Mesodermal cell (in vitro differentiated cells): Measurements from ENCODE around the gene USP15.
"Not testable (repeated sequence)": the region's sequence is repeated elsewhere in the genome, so short reads cannot be mapped to it uniquely, and the experiment has no call there.

Experiments used
- H3K27ac ChIP-seq: 2 replicates; pipeline ENCODE4 v1.7.0; 2013; ENCODE audit warnings: mild to moderate bottlenecking, low read depth, low read length, moderate library complexity; ENCODE audit not compliant: severe bottlenecking
- H3K36me3 ChIP-seq: 2 replicates; pipeline ENCODE4 v1.7.1; 2013; ENCODE audit warnings: mild to moderate bottlenecking, low read length, moderate library complexity; ENCODE audit not compliant: control insufficient read depth, insufficient read depth
- H3K4me1 ChIP-seq: one replicate; pipeline ENCODE4 v1.7.1; 2013; ENCODE audit warnings: mild to moderate bottlenecking, low read length; ENCODE audit not compliant: insufficient read depth, control insufficient read depth, poor library complexity, severe bottlenecking
- H3K4me3 ChIP-seq: 2 replicates; pipeline ENCODE4 v1.7.0; 2013; ENCODE audit warnings: low read length, control low read depth, mild to moderate bottlenecking; ENCODE audit not compliant: insufficient read depth, poor library complexity, severe bottlenecking; ENCODE audit errors: extremely low read depth
- H3K9me3 ChIP-seq: 2 replicates; pipeline ENCODE4 v1.7.1; 2013; ENCODE audit warnings: mild to moderate bottlenecking, low read length, moderate library complexity; ENCODE audit not compliant: control insufficient read depth
- WGBS, 2 experiments: methylation state at CpG; one replicate each; pipeline ENCODE4 v1.1.5; 2013; ENCODE audit warnings: missing lambda C conversion rate in 2 of 2; ENCODE audit not compliant: insufficient coverage in 2 of 2; 5-methylcytosine and 5-hydroxymethylcytosine counted together

USP15 gene

GRCh38 chr12:62345667-62346066 lies 85.5 kb downstream of the USP15 start:
- no peak overlapping the region for H3K4me3 ChIP-seq
- H3K9me3 ChIP-seq, result no peaks in the 10 kb centered on the region
- 98% methylated on average over 4 of the region's 6 CpGs; no CpG with 5 or more reads in 1 of the 2 experiments for WGBS, 2 experiments
- H3K36me3 ChIP-seq, result peaks cover 37% of the 10 kb centered on the region
- no peaks in the 10 kb centered on the region for H3K4me1 ChIP-seq
- no peak overlapping the region for H3K27ac ChIP-seq

- Histone ChIP-seq H3K36me3 (peaks cover 37% of the 10 kb centered on the region), H3K9me3 (no peaks in the 10 kb centered on the region), H3K4me1 (no peaks in the 10 kb centered on the region), H3K4me3 (no peak overlapping the region), H3K27ac (no peak overlapping the region)
- WGBS, 2 experiments, result no CpG with 5 or more reads among the region's 1 CpG
Measured at GRCh38 chr12:62346817-62347216, 86.6 kb downstream of the USP15 start.

GRCh38 chr12:62347922-62348650 lies 87.9 kb downstream of the USP15 start:
- no peak overlapping the region for H3K4me3 ChIP-seq
- H3K9me3 ChIP-seq, result no peaks in the 10 kb centered on the region
- peaks cover 27% of the 10 kb centered on the region for H3K36me3 ChIP-seq
- WGBS, 2 experiments, result 100% methylated on average over 4 of the region's 5 CpGs; no CpG with 5 or more reads in 1 of the 2 experiments
- H3K4me1 ChIP-seq, result no peaks in the 10 kb centered on the region
- no peak overlapping the region for H3K27ac ChIP-seq

DNA sequence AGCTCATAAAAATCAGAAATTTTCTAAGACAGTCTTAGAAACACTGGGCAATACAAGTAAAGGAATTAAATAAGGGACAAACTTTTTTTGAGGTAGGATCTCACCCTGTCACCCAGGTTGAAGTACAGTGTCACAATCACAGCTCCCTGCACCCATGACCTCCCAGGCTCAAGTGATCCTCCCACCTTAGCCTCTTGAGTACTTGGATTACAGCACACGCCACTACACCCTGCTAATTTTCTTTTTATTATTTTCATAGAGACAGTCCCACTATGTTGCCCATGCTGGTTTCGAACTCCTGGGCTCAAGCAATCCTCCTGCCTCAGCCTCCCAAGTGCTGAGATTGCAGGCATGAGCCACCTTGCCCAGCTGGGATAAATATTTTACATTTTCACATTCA lies 90.3 kb downstream of the USP15 start:
- H3K4me1 ChIP-seq, result no peaks in the 10 kb centered on the region
- H3K27ac ChIP-seq, result no peak overlapping the region
- WGBS, 2 experiments, result 63 to 76% methylated on average over 1 to 2 of the region's 2 CpGs
- H3K4me3 ChIP-seq, result no peak overlapping the region
- H3K36me3 ChIP-seq, result peaks cover 5% of the 10 kb centered on the region
- H3K9me3 ChIP-seq, result no peaks in the 10 kb centered on the region

GRCh38 chr12:62351326-62351725 lies 91.1 kb downstream of the USP15 start:
- H3K36me3 ChIP-seq, result no peaks in the 10 kb centered on the region
- H3K4me1 ChIP-seq, result no peaks in the 10 kb centered on the region
- H3K9me3 ChIP-seq, result no peaks in the 10 kb centered on the region
- WGBS, 2 experiments, result no CpG with 5 or more reads among the region's 1 CpG
- no peak overlapping the region for H3K4me3 ChIP-seq
- no peak overlapping the region for H3K27ac ChIP-seq

- Histone ChIP-seq H3K27ac (no peak overlapping the region), H3K36me3 (peaks cover 18% of the 10 kb centered on the region), H3K4me3 (no peak overlapping the region), H3K9me3 (no peaks in the 10 kb centered on the region), H3K4me1 (no peaks in the 10 kb centered on the region)
- WGBS, 2 experiments, result 100% methylated on average over 1 of the region's 2 CpGs; no CpG with 5 or more reads in 1 of the 2 experiments
Measured at GRCh38 chr12:62361048-62361447, 100.8 kb downstream of the USP15 start.

GRCh38 chr12:62363506-62363905 lies 103.3 kb downstream of the USP15 start:
- H3K4me1 ChIP-seq, result no peaks in the 10 kb centered on the region
- no peaks in the 10 kb centered on the region for H3K9me3 ChIP-seq
- 100% methylated on average over 1 of the region's 4 CpGs; no CpG with 5 or more reads in 1 of the 2 experiments for WGBS, 2 experiments
- no peak overlapping the region for H3K4me3 ChIP-seq
- H3K27ac ChIP-seq, result no peak overlapping the region
- H3K36me3 ChIP-seq, result peaks cover 15% of the 10 kb centered on the region

GRCh38 chr12:62364697-62365096 lies 104.5 kb downstream of the USP15 start:
- not testable (repeated sequence) for H3K27ac ChIP-seq, H3K4me3 ChIP-seq, H3K4me1 ChIP-seq, H3K9me3 ChIP-seq
- WGBS, 2 experiments, result no CpG with 5 or more reads among the region's 1 CpG
- peaks cover 11% of the 10 kb centered on the region for H3K36me3 ChIP-seq

DNA sequence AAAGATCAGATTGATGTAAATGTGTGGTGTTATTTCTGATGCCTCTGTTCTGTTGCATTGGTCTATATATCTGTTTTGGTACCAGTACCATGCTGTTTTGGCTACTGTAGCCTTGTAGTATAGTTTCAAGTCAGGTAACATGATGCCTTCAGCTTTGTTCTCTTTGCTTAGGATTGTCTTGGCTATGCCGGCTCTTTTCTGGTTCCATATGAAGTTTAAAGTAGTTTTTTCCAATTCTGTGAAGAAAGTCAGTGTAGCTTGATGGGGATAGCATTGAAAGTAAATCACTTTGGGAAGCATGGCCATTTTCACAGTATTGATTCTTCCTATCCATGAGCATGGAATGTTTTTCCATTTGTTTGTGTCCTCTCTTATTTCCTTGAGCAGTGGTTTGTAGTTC lies 105.6 kb downstream of the USP15 start:
- H3K36me3 ChIP-seq, result peaks cover 11% of the 10 kb centered on the region
- not testable (repeated sequence) for H3K27ac ChIP-seq, H3K4me3 ChIP-seq, H3K4me1 ChIP-seq, H3K9me3 ChIP-seq
- WGBS, 2 experiments, result no CpG with 5 or more reads among the region's 1 CpG

DNA sequence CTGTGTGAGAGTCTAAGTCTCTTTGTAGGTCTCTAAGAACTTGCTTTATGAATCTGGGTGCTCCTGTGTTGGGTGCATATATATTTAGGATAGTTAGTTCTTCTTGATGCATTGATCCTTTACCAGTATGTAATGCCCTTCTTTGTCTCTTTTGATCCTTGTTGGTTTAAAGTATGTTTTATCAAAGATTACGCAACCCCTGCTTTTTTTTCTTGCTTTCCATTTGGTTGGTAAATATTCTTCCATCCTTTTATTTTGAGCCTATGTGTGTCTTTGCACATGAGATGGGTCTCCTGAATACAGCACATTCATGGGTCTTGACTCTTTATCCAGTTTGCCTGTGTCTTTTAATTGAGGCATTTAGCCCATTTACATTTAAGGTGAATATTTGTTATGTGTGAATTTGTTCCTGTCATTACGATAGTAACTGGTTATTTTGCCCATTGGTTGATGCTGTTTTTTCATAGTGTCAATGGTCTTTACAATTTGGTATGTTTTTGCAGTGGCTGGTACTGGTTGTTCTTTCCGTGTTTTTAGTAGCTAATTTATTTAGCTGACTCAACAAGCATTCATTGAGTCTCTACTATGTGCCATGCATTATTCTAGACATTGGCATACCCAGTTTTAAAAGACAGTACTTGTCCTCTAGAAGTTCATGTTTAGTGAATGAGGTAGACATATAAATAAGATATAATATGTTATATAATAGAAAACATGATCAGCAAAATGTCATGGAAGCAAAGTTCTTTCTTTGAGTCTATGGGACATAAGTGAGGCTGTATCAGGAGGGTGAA lies 108.4 kb downstream of the USP15 start:
- H3K9me3 ChIP-seq, H3K4me3 ChIP-seq: not testable (repeated sequence)
- 100% methylated on average over 1 of the region's 3 CpGs; no CpG with 5 or more reads in 1 of the 2 experiments for WGBS, 2 experiments

GRCh38 chr12:62370189-62370588 lies 110.0 kb downstream of the USP15 start:
- Histone ChIP-seq H3K36me3 (no peaks in the 10 kb centered on the region), H3K4me1 (no peaks in the 10 kb centered on the region), H3K4me3 (no peak overlapping the region), H3K9me3 (no peaks in the 10 kb centered on the region), H3K27ac (no peak overlapping the region)
- 100% methylated on average over 1 of the region's 3 CpGs for WGBS, 2 experiments

More for the DNA sequence above, 108.4 kb downstream of the USP15 start:
- not testable (repeated sequence) for H3K36me3 ChIP-seq, H3K4me1 ChIP-seq, H3K27ac ChIP-seq
